ENCODE results near the gene MPO. TPM values are rescaled to one million over a fixed set of nuclear protein-coding genes. Genes with fewer than 3 reads are reported as not detected.

Gene MPO
- total and polyA plus RNA-seq, 2 donors (not counting 3 experiments of a cell fraction or from before 2014, with no cell fraction given), result not detected

DNA sequence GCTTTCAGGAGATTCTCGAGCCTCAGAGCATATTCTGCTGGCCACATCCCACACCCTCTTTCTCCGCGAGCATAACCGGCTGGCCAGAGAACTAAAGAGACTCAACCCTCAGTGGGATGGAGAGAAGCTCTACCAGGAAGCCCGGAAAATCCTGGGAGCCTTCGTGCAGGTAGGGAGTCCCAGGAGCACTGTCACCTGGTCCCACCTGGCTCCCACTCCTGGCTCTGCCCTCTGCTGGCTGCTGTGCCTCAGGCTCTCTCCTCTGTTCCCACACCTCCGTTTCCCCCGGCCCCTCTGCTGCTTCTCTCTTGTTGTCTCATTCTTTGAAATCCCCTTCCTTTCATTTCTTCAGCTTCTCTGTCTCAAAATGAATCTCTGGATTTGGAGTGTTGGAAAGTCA lies 25.9 kb downstream of the MPO start:
- Histone ChIP-seq H3K4me2 (ENCODE audit: insufficient read depth, low read length) (no peak overlapping the region), H3K9me1 (replicated peaks; ENCODE audit: control insufficient read depth, extremely low read depth, insufficient read depth, low read length) (no peaks in the 10 kb centered on the region), H4K20me1 (replicated peaks; ENCODE audit: control insufficient read depth, extremely low read depth, insufficient read depth, low read length) (no peaks in the 10 kb centered on the region), H3K9me3 (replicated peaks; ENCODE audit: control insufficient read depth, insufficient read depth, low read length) (no peaks in the 10 kb centered on the region), H3K36me3 (ENCODE audit: control insufficient read depth in 2 of 2, extremely low read depth in 1 of 2, insufficient read depth in 2 of 2, low read length in 2 of 2) (no peaks in the 10 kb centered on the region), H3K79me2 (ENCODE audit: control insufficient read depth, insufficient read depth, low read length) (no peaks in the 10 kb centered on the region), H3K9ac (replicated peaks; ENCODE audit: extremely low read depth, insufficient read depth, low read length) (no peak overlapping the region), H2AFZ (ENCODE audit: low read depth, low read length) (no peak overlapping the region), H3K27ac (ENCODE audit: insufficient read depth, low read depth, low read length) (no peak overlapping the region), H3K27me3 (ENCODE audit: control insufficient read depth in 2 of 2, insufficient read depth in 2 of 2, low read length in 2 of 2) (peaks cover 11 to 15% of the 10 kb centered on the region in 2 experiments), H3K4me3 (replicated peaks in 1 of 3; ENCODE audit: insufficient read depth in 1 of 3, low read depth in 1 of 3, low read length in 3 of 3) (no peak overlapping the region), H3K4me1 (ENCODE audit: control insufficient read depth, extremely low read depth, insufficient read depth, low read length) (no peaks in the 10 kb centered on the region)
- POLR2A ChIA-PET, result no interaction called here
- intact Hi-C loops (cut with micrococcal nuclease) (no loop called here), dilution Hi-C loops (cut with MboI; ENCODE audit: extremely low pct_ligation_motif_present, low sequenced_read_pairs) (no loop called here)
- BruUV-seq (replicated peaks), result no TSS peak
- DNase-seq (ENCODE audit: low read depth, low spot score) (no peak), FAIRE-seq (no peak)
- CTCF ChIA-PET, result interaction anchor here (0.6 to 2.5 kb wide), 2 partner anchors 10 to 21 kb away, joined by 5 read pairs; no protein-coding TSS in a partner anchor
- TF ChIP-seq, protein P1, sequence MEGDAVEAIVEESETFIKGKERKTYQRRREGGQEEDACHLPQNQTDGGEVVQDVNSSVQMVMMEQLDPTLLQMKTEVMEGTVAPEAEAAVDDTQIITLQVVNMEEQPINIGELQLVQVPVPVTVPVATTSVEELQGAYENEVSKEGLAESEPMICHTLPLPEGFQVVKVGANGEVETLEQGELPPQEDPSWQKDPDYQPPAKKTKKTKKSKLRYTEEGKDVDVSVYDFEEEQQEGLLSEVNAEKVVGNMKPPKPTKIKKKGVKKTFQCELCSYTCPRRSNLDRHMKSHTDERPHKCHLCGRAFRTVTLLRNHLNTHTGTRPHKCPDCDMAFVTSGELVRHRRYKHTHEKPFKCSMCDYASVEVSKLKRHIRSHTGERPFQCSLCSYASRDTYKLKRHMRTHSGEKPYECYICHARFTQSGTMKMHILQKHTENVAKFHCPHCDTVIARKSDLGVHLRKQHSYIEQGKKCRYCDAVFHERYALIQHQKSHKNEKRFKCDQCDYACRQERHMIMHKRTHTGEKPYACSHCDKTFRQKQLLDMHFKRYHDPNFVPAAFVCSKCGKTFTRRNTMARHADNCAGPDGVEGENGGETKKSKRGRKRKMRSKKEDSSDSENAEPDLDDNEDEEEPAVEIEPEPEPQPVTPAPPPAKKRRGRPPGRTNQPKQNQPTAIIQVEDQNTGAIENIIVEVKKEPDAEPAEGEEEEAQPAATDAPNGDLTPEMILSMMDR (IDR thresholded peaks at IDR 0.05; ENCODE audit: extremely low read depth in 1 of 2, insufficient read depth in 1 of 2, low read depth in 1 of 2, low read length in 2 of 2), result no peak
- no peak for TF ChIP-seq GATA2 (IDR thresholded peaks at IDR 0.05; ENCODE audit: insufficient read depth, insufficient read length, low read depth, low read length)
- TF ChIP-seq MYC (IDR thresholded peaks at IDR 0.05; ENCODE audit: low read depth, low read length), result no peak
- TF ChIP-seq, protein P2, sequence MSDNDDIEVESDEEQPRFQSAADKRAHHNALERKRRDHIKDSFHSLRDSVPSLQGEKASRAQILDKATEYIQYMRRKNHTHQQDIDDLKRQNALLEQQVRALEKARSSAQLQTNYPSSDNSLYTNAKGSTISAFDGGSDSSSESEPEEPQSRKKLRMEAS (IDR thresholded peaks at IDR 0.05; ENCODE audit: insufficient read depth, insufficient read length), result no peak
- no peak for TF ChIP-seq POLR2A (IDR thresholded peaks at IDR 0.05; ENCODE audit: low read depth, low read length)
- TF ChIP-seq EZH2 (IDR thresholded peaks at IDR 0.05; ENCODE audit: borderline replicate concordance, low read depth, low read length, severe bottlenecking), result no peak
- no peak for TF ChIP-seq POLR2AphosphoS5 (IDR thresholded peaks at IDR 0.05; ENCODE audit: insufficient read depth, low read depth, low read length)
- no peak for TF ChIP-seq JUN (IDR thresholded peaks at IDR 0.05; ENCODE audit: borderline replicate concordance, insufficient read depth, insufficient read length, low read depth)
- TF ChIP-seq FOS (IDR thresholded peaks at IDR 0.05; ENCODE audit: borderline replicate concordance, insufficient read depth, low read length), result no peak

Measured in endothelial cell of umbilical vein (primary cell).